Nephron (organoid): ENCODE results near the gene MYO16.

ENCODE experiments used
- H3K27ac Mint-ChIP-seq, 3 experiments: 2 replicates each; pipeline ENCODE4 v1.8.0; 2020; ENCODE audit warnings: mixed read lengths in 3 of 3, mild to moderate bottlenecking in 2 of 3, moderate library complexity in 1 of 3
- H3K27me3 Mint-ChIP-seq: 2 replicates; pipeline ENCODE4 v1.8.0; 2021; ENCODE audit warnings: low read depth, mild to moderate bottlenecking, moderate library complexity, mixed read lengths
- H3K36me3 Mint-ChIP-seq: 2 replicates; pipeline ENCODE4 v1.8.0; 2020; ENCODE audit warnings: low read depth, mixed read lengths
- H3K4me1 Mint-ChIP-seq: 2 replicates; pipeline ENCODE4 v1.8.0; 2020; ENCODE audit warnings: mixed read lengths
- H3K4me3 Mint-ChIP-seq, 3 experiments: 2 replicates each; pipeline ENCODE4 v1.8.0; 2020; ENCODE audit warnings: mild to moderate bottlenecking in 3 of 3, mixed read lengths in 3 of 3, moderate library complexity in 2 of 3
- H3K9me3 Mint-ChIP-seq: 2 replicates; pipeline ENCODE4 v1.8.0; 2020; ENCODE audit warnings: mixed read lengths
- TF ChIP-seq, protein P1 (sequence below), 3 experiments: fragments of 200-600 bp; sonication (generic); IDR thresholded peaks; one replicate each; pipeline ENCODE4 v1.5.0; 2021; ENCODE audit warnings: antibody characterized with exemption in 3 of 3; ENCODE audit not compliant: unreplicated experiment in 3 of 3

The MYO16 gene

DNA sequence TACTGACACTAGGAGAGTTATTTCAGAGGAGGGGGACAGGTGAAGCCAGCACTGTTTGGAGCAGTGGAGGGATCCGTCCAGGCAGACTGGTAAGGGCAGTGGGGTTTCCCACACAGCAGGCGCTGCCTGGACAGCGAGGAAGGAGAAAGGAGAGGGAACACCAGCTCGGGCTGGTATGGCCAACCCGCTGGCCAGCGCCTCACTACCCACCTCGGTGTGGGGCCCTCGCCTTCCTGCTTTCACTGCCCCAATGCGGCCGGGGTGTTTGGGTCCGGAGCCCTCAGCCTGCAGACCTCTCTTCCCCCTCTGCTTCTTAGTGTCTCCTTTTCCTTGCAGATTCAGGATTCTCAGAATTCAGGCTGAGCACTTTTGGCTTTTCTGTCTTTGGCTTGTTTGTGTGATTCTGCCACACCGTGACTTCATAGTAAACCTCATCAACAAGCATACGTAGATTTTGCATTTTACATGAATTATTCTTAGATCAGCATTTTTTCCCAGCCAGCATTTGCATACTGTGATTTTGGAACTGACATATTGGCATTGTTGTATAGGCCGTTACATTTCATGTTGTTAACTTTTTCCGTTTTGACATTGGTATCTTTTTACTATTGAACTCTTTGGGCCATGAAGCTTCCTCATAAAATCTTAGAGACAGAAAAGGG is 294.1 kb downstream of the MYO16 start:
- Mint-ChIP-seq H3K9me3 (no peaks in the 10 kb centered on the region), H3K4me1 (no peaks in the 10 kb centered on the region), H3K36me3 (no peaks in the 10 kb centered on the region), H3K4me3 (no peak overlapping the region), H3K27me3 (peaks cover 4% of the 10 kb centered on the region), H3K27ac (no peak overlapping the region)
- TF ChIP-seq, protein P1, sequence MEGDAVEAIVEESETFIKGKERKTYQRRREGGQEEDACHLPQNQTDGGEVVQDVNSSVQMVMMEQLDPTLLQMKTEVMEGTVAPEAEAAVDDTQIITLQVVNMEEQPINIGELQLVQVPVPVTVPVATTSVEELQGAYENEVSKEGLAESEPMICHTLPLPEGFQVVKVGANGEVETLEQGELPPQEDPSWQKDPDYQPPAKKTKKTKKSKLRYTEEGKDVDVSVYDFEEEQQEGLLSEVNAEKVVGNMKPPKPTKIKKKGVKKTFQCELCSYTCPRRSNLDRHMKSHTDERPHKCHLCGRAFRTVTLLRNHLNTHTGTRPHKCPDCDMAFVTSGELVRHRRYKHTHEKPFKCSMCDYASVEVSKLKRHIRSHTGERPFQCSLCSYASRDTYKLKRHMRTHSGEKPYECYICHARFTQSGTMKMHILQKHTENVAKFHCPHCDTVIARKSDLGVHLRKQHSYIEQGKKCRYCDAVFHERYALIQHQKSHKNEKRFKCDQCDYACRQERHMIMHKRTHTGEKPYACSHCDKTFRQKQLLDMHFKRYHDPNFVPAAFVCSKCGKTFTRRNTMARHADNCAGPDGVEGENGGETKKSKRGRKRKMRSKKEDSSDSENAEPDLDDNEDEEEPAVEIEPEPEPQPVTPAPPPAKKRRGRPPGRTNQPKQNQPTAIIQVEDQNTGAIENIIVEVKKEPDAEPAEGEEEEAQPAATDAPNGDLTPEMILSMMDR (IDR thresholded peaks at IDR 0.05; ENCODE audit: unreplicated experiment in 3 of 3): no peak

DNA sequence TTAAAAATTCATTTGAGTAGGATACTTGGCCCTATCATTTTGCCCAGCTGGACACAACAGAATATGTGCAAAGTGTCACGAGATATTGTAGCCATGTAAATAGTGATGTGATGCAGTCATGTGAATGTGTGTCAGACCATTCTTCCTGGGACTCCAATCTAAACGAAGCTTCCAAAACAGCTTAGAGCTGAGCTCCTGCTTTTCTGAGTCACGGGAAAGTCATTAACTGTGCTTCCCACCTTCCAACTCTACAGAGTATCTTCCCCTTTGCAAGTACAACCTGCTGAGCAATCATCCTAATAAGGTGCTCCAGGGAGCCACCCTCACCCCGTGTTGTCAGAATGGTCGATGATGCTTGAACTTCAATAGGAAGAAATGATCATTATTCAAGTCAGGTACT is 294.7 kb downstream of the MYO16 start:
- no peaks in the 10 kb centered on the region for H3K4me1 Mint-ChIP-seq
- H3K36me3 Mint-ChIP-seq: no peaks in the 10 kb centered on the region
- H3K4me3 Mint-ChIP-seq: no peak overlapping the region

DNA sequence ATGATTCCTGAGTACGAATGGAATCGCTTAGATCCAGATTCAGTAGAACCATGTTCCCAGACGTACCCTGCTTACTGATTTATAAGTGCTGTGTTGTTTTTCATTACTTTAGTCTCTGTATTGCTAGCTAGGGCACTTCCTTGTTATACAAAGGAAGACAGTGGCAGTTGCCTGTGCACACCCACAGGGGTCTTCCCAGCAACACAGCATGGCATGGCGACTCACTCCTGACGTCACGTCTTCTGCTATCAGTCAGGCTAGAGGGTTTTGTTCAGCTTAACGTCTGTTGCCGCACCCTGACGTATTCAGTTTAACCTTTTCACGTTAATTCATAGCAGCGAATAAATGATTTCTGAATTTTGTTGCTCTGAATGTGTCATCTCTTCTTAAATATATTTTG is 295.1 kb downstream of the MYO16 start:
- no peaks in the 10 kb centered on the region for H3K4me1 Mint-ChIP-seq
- H3K36me3 Mint-ChIP-seq: no peaks in the 10 kb centered on the region
- H3K27ac Mint-ChIP-seq: no peak overlapping the region
- no peak overlapping the region for H3K4me3 Mint-ChIP-seq
- TF ChIP-seq, protein P1 (IDR thresholded peaks at IDR 0.05; ENCODE audit: unreplicated experiment in 3 of 3): no peak
- no peaks in the 10 kb centered on the region for H3K9me3 Mint-ChIP-seq
- peaks cover 4% of the 10 kb centered on the region for H3K27me3 Mint-ChIP-seq

More for the DNA sequence above, 294.7 kb downstream of the MYO16 start:
- H3K27me3 Mint-ChIP-seq: peaks cover 4% of the 10 kb centered on the region
- no peaks in the 10 kb centered on the region for H3K9me3 Mint-ChIP-seq
- H3K27ac Mint-ChIP-seq: no peak overlapping the region
- TF ChIP-seq, protein P1 (IDR thresholded peaks at IDR 0.05; ENCODE audit: unreplicated experiment in 3 of 3): no peak

DNA sequence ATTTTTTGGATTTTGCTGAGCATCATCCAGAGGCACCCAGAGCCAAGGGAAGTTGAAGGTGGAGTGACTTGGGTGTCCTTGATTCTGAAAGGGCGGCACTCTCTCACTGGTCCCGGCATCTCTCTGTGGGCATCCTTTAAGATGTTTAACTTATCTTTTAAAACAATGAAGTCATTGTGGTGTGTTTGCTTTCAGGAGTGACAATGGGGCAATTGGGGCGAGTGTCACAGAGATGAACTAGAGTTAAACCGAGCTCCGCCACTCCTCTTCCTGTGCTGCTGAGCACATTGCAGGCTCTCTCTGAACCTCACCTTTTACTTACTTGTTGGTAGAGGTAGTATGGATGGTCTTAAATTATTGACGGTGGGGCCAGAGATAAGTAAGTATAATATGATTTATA is 295.7 kb downstream of the MYO16 start:
- TF ChIP-seq, protein P1 (IDR thresholded peaks at IDR 0.05; ENCODE audit: unreplicated experiment in 3 of 3): no peak
- H3K4me3 Mint-ChIP-seq: no peak overlapping the region
- no peaks in the 10 kb centered on the region for H3K4me1 Mint-ChIP-seq
- H3K27ac Mint-ChIP-seq: no peak overlapping the region
- no peaks in the 10 kb centered on the region for H3K9me3 Mint-ChIP-seq
- H3K27me3 Mint-ChIP-seq: peaks cover 3% of the 10 kb centered on the region
- no peaks in the 10 kb centered on the region for H3K36me3 Mint-ChIP-seq

DNA sequence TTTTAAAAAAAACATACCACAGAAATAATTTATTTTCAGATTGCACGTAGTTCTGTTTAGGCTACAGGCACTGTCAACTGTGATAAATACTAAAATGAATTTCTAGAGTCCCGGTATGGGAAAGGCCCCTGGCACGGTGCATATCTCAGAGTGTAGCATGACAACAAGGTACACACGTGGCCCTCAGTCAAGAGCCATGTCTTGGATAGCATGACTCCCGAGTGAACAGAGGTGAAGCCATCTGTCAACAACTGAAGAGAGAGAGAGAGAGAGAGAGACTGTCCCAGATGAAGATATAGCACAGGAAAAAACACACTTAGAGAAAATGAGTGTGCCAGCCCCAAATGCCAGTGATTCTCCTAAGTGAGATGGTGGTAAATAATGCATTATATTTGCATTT is 297.5 kb downstream of the MYO16 start:
- H3K27ac Mint-ChIP-seq: no peak overlapping the region
- TF ChIP-seq, protein P1 (IDR thresholded peaks at IDR 0.05; ENCODE audit: unreplicated experiment in 3 of 3): no peak
- H3K27me3 Mint-ChIP-seq: no peaks in the 10 kb centered on the region
- H3K4me1 Mint-ChIP-seq: no peaks in the 10 kb centered on the region
- H3K4me3 Mint-ChIP-seq: no peak overlapping the region
- no peaks in the 10 kb centered on the region for H3K9me3 Mint-ChIP-seq
- no peaks in the 10 kb centered on the region for H3K36me3 Mint-ChIP-seq

DNA sequence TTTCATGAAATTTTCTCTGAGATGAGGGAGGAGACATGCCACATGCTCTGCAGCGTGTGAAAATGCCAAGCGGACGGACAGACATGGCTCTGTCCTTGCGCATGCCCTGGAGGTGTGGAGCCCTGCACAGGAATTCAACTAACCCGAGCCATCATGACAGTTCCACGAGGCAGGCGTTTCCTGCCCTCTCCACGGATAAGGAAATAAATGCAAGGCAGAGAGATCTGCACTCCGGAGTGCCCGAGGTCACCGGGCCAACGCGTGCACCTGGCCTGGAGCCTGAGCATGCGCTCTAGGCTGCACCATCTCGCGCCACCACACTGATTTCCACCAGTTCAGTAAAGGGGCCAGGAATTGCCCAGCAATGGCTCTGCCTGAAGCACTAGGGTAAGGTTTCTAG is 298.2 kb downstream of the MYO16 start:
- H3K4me1 Mint-ChIP-seq: no peaks in the 10 kb centered on the region
- no peak overlapping the region for H3K4me3 Mint-ChIP-seq
- no peaks in the 10 kb centered on the region for H3K36me3 Mint-ChIP-seq
- TF ChIP-seq, protein P1 (IDR thresholded peaks at IDR 0.05; ENCODE audit: unreplicated experiment in 3 of 3): no peak
- H3K27ac Mint-ChIP-seq: no peak overlapping the region
- H3K27me3 Mint-ChIP-seq: no peaks in the 10 kb centered on the region
- H3K9me3 Mint-ChIP-seq: no peaks in the 10 kb centered on the region
